Heart left ventricle (tissue), 16 donors: ENCODE measurements around the gene NIM1K. TPM values are rescaled to one million over a fixed set of nuclear protein-coding genes. Genes with fewer than 3 reads are reported as not detected.
A peak's percentile ranks its signal among the peaks of the same experiment; 100 is the strongest.

Source experiments
- ATAC-seq, 4 donors: fragments of 200-7000 bp; cut with Tn5 transposase; one replicate each; pipeline ENCODE4 v1.9.1; 2020 to 2022; ENCODE audit warnings: moderate library complexity in 4 of 4, mild to moderate bottlenecking in 3 of 4, moderate number of reproducible peaks in 1 of 4
- DNase-seq, 5 donors: peaks; one replicate each; pipeline ENCODE4 v3.0.0-alpha.2; 2020
- H3K27ac ChIP-seq, 12 donors: fragments of 200-600 bp; sonication (generic) in 4 of 12; one replicate each; pipeline versions ENCODE4 v1.5.0 to v1.8.0; 2016 to 2022; ENCODE audit warnings: mild to moderate bottlenecking in 2 of 12
- H3K27me3 ChIP-seq, 9 donors: fragments of 200-600 bp; sonication (generic) in 2 of 9; one replicate each; pipeline versions ENCODE4 v1.5.1 to v1.8.0; 2016 to 2022; ENCODE audit warnings: mild to moderate bottlenecking in 3 of 9
- H3K36me3 ChIP-seq, 9 donors: fragments of 200-600 bp; sonication (generic) in 2 of 9; one replicate each; pipeline versions ENCODE4 v1.5.0 to v1.8.0; 2018 to 2022; ENCODE audit warnings: mild to moderate bottlenecking in 2 of 9
- H3K4me1 ChIP-seq, 12 donors: fragments of 200-600 bp; sonication (generic) in 4 of 12; one replicate each; pipeline versions ENCODE4 v1.5.0 to v1.8.0; 2016 to 2022; ENCODE audit warnings: mild to moderate bottlenecking in 3 of 12
- H3K4me3 ChIP-seq, 12 donors: fragments of 200-600 bp; sonication (generic) in 4 of 12; one replicate each; pipeline versions ENCODE4 v1.5.0 to v1.8.0; 2017 to 2022; ENCODE audit warnings: mild to moderate bottlenecking in 9 of 12, moderate library complexity in 4 of 12
- H3K9me3 ChIP-seq, 12 donors: fragments of 200-600 bp; sonication (generic) in 4 of 12; one replicate each; pipeline versions ENCODE4 v1.5.0 to v1.8.0; 2016 to 2022; ENCODE audit warnings: mild to moderate bottlenecking in 1 of 12
- CTCF ChIP-seq, 12 donors: fragments of 200-600 bp; sonication (generic) in 4 of 12; IDR thresholded peaks; one replicate each; pipeline versions ENCODE4 v1.5.0 to v1.8.0; 2018 to 2022; ENCODE audit warnings: antibody characterized with exemption in 12 of 12, mild to moderate bottlenecking in 5 of 12
- POLR2A ChIP-seq, 2 donors: fragments of 450-650 bp; IDR thresholded peaks; one replicate each; pipeline ENCODE4 v1.6.1; 2017; ENCODE audit warnings: antibody characterized with exemption in 2 of 2, mild to moderate bottlenecking in 2 of 2, moderate library complexity in 2 of 2
- WGBS, 4 donors: extraction: QIAGEN DNeasy Blood & Tissue Kit in 2 of 4; methylation state at CpG; one replicate each; pipeline versions ENCODE4 v1.1.5 to v1.1.7; 2013 to 2018; 5-methylcytosine and 5-hydroxymethylcytosine counted together
- intact Hi-C, 10 donors: fragments of 100-400 bp; cut with DNase I; formaldehyde crosslinking; loops; one replicate each; pipeline versions ENCODE4 v1.11.1 to v1.14.2; 2022
- polyA plus RNA-seq, 2 donors: library from polyadenylated mRNA; stranded (reverse); fragments of 200-250 nt; gene quantifications; one replicate each; pipeline ENCODE4 v1.2.3, GENCODE V29; 2013
- total RNA-seq, 9 donors: library from RNA; depleted of rRNA in 2 of 9; stranded (reverse); fragments of >200 nt in 2 of 9; fragmentation: NEBNext Ultra II Directional in 3 of 9; extraction: Animal tissue kit (Norgen Biotek cat#: 25700) in 3 of 9; gene quantifications; one replicate each; pipeline versions ENCODE4 v1.1.0 to v1.2.4, GENCODE V29; 2016 to 2023
- donor health status: ischemic (EF 13 %, LVEDD 7.1; RV severe dilation, severe dysfunction).
- donor health status: healthy with polysubstance abuse.
- donor health status: DM: no; HTN: yes; CAD: no.
- donor health status: DM: no; HTN: no; CAD: no.
- donor health status: ischemic (EF 25% LVEDD 6.9; RV normal size, moderate dysfunction).
- donor health status: ischemic (EF 25% LVEDD 5.7; RV mildly dilated, moderate dysfunction).
- donor health status: healthy.
- donor health status: DM: yes; HTN: yes; CAD: no.
- donor health status: ischemic (EF 35%, LVEDD 5.7; RV mildly dilated, moderate dysfunction).
- donor health status: nonischemic (EF 11% LVEDD 7.7; RV severe dilation, severe dysfunction).
- donor health status: DM: yes; HTN: yes; CAD: no.
- donor health status: PGD.
- donor health status: ischemic (EF 29% LVEDD 5.4; RV normal size, mild dysfunction).
- donor health status: nonischemic (EF 23%, LVEDD 6.1; RV moderate dilation, normal function).

The NIM1K gene
- total and polyA plus RNA-seq, 11 donors: 0.11 to 1.4 (median 0.44) TPM; not detected in 2

- Histone ChIP-seq H3K36me3 (no peaks in the 10 kb centered on the region), H3K4me3 (no peak overlapping the region), H3K27ac (no peak overlapping the region), H3K9me3 (no peaks in the 10 kb centered on the region), H3K4me1 (no peaks in the 10 kb centered on the region), H3K27me3 (peaks cover 0 to 4% (median 0%) of the 10 kb centered on the region in 9 donors)
- peak in 1 of 5 donors; percentile 61 for DNase-seq
- TF ChIP-seq POLR2A (IDR thresholded peaks at IDR 0.05) (no peak), CTCF (IDR thresholded peaks at IDR 0.05) (no peak)
- ATAC-seq: no peak
- 83 to 87% (median 85%) methylated on average over 15 of the region's 15 CpGs for WGBS, 4 donors
- intact Hi-C loops: loop anchor here in 4 of 10 donors (5.0 to 10.0 kb wide), 3 partner anchors 79 to 154 kb away; partner anchors contain the start of gene HMGCS1 (in 1 of the 4)
Measured at GRCh38 chr5:43232943-43233833, 41.2 kb downstream of the NIM1K start.

- WGBS, 4 donors: 64 to 67% (median 65%) methylated on average over 3 of the region's 3 CpGs
Measured at GRCh38 chr5:43233946-43234345, 41.9 kb downstream of the NIM1K start.

GRCh38 chr5:43236653-43237355, 44.8 kb downstream of the NIM1K start:
- no peak overlapping the region for H3K27ac ChIP-seq
- intact Hi-C loops: loop anchor here in 1 of 10 donors (10.0 kb wide), 1 partner anchor 148 kb away; no protein-coding TSS in a partner anchor
- ATAC-seq (no peak), DNase-seq (no peak)
- no peak overlapping the region for H3K4me3 ChIP-seq
- H3K27me3 ChIP-seq: peaks cover 0 to 4% (median 0%) of the 10 kb centered on the region in 9 donors
- H3K9me3 ChIP-seq: no peaks in the 10 kb centered on the region
- no peaks in the 10 kb centered on the region for H3K36me3 ChIP-seq
- no peaks in the 10 kb centered on the region for H3K4me1 ChIP-seq
- TF ChIP-seq POLR2A (IDR thresholded peaks at IDR 0.05) (no peak), CTCF (IDR thresholded peaks at IDR 0.05) (no peak)
- 83 to 89% (median 85%) methylated on average over 5 of the region's 5 CpGs for WGBS, 4 donors

More at GRCh38 chr5:43233946-43234345, 41.9 kb downstream of the NIM1K start:
- Histone ChIP-seq H3K27ac (no peak overlapping the region), H3K4me3 (no peak overlapping the region), H3K9me3 (no peaks in the 10 kb centered on the region), H3K36me3 (no peaks in the 10 kb centered on the region), H3K27me3 (peaks cover 0 to 4% (median 0%) of the 10 kb centered on the region in 9 donors), H3K4me1 (no peaks in the 10 kb centered on the region)
- intact Hi-C loops: loop anchor here in 4 of 10 donors (5.0 to 10.0 kb wide), 3 partner anchors 78 to 153 kb away; partner anchors contain the start of gene HMGCS1 (in 1 of the 4)
- DNase-seq (no peak), ATAC-seq (no peak)
- no peak for TF ChIP-seq CTCF (IDR thresholded peaks at IDR 0.05)
- TF ChIP-seq POLR2A (IDR thresholded peaks at IDR 0.05): no peak

- Histone ChIP-seq H3K27me3 (no peaks in the 10 kb centered on the region), H3K36me3 (no peaks in the 10 kb centered on the region), H3K27ac (no peak overlapping the region), H3K4me3 (no peak overlapping the region), H3K4me1 (no peaks in the 10 kb centered on the region), H3K9me3 (no peaks in the 10 kb centered on the region)
- no peak for ATAC-seq
- no peak for DNase-seq
- 41 to 73% (median 60%) methylated on average over 1 of the region's 1 CpG for WGBS, 4 donors
- intact Hi-C loops: no loop called here
- TF ChIP-seq POLR2A (IDR thresholded peaks at IDR 0.05): no peak
- TF ChIP-seq CTCF (IDR thresholded peaks at IDR 0.05): no peak
Measured at GRCh38 chr5:43242196-43242595, 50.2 kb downstream of the NIM1K start.
